SU-DHL-6 (cell line): Measurements from ENCODE around the gene ZDHHC15.

Source experiments
- EZH2phosphoT487 ChIP-seq: fragments of 200-600 bp; sonication (generic), shearing (Covaris generic); conservative IDR thresholded peaks from 2 replicates; pipeline ENCODE4 v1.6.1; 2018; ENCODE audit warnings: mild to moderate bottlenecking, antibody characterized with exemption, low read length, moderate library complexity, mixed read lengths
- TF ChIP-seq, protein P1 (sequence below): fragments of 200-600 bp; sonication (generic); IDR thresholded peaks from one replicate; pipeline ENCODE4 v1.5.1; 2017; ENCODE audit warnings: antibody characterized with exemption, mild to moderate bottlenecking, low read length, moderate library complexity; ENCODE audit not compliant: insufficient read depth, poor library complexity, severe bottlenecking

- TF ChIP-seq, protein P1, sequence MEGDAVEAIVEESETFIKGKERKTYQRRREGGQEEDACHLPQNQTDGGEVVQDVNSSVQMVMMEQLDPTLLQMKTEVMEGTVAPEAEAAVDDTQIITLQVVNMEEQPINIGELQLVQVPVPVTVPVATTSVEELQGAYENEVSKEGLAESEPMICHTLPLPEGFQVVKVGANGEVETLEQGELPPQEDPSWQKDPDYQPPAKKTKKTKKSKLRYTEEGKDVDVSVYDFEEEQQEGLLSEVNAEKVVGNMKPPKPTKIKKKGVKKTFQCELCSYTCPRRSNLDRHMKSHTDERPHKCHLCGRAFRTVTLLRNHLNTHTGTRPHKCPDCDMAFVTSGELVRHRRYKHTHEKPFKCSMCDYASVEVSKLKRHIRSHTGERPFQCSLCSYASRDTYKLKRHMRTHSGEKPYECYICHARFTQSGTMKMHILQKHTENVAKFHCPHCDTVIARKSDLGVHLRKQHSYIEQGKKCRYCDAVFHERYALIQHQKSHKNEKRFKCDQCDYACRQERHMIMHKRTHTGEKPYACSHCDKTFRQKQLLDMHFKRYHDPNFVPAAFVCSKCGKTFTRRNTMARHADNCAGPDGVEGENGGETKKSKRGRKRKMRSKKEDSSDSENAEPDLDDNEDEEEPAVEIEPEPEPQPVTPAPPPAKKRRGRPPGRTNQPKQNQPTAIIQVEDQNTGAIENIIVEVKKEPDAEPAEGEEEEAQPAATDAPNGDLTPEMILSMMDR = no peak
- no peak for TF ChIP-seq EZH2phosphoT487
Observed at GRCh38 chrX:75390470-75390869, 132.4 kb downstream of the ZDHHC15 start.
